ENCODE data around the gene SPTBN5. TPM values are rescaled to one million over a fixed set of nuclear protein-coding genes. Genes with fewer than 3 reads are reported as not detected.

Gene SPTBN5
- total RNA-seq, 1 donor from 2014 or later: 3.2 TPM

DNA sequence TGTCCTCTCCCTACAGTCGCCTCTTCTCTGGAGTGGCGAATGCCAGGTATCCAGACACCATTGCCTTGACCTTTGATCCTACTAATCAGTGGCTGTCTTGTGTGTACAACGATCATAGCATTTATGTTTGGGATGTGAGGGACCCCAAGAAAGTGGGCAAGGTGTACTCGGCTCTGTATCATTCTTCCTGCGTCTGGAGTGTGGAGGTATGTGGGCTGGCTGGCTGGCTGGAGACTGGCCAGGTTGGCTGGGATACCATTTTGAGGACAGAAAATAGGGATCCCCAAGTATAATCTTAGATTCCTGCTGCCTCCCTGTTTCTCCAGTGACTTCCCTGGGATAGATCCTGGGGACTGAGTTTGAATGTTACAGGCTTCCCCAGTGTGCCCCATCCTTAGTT, 79.3 kb downstream of the SPTBN5 start:
- TF ChIP-seq, protein P1, sequence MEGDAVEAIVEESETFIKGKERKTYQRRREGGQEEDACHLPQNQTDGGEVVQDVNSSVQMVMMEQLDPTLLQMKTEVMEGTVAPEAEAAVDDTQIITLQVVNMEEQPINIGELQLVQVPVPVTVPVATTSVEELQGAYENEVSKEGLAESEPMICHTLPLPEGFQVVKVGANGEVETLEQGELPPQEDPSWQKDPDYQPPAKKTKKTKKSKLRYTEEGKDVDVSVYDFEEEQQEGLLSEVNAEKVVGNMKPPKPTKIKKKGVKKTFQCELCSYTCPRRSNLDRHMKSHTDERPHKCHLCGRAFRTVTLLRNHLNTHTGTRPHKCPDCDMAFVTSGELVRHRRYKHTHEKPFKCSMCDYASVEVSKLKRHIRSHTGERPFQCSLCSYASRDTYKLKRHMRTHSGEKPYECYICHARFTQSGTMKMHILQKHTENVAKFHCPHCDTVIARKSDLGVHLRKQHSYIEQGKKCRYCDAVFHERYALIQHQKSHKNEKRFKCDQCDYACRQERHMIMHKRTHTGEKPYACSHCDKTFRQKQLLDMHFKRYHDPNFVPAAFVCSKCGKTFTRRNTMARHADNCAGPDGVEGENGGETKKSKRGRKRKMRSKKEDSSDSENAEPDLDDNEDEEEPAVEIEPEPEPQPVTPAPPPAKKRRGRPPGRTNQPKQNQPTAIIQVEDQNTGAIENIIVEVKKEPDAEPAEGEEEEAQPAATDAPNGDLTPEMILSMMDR (IDR thresholded peaks at IDR 0.05): no peak

DNA sequence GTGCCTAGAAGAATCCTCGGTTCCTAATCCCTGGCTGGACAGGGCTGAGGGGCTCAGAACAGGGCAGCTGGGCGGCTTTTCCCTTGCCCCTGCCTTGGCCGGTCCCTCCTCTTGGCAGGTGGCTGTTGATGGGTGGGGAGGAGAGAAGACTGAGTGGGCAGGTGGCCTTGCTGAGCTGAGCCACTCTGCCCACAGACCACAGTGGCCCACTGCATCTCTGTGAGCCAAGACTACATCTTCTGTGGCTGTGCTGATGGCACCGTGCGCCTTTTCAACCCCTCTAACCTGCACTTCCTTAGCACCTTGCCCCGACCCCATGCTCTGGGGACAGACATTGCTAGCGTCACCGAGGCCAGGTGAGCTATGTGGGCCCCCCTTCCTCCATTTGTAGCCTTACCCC, 80.4 kb downstream of the SPTBN5 start:
- Mint-ChIP-seq H3K4me3 (ENCODE audit: unreplicated experiment) (no peak overlapping the region), H3K27ac (ENCODE audit: unreplicated experiment) (no peak overlapping the region), H3K27me3 (ENCODE audit: unreplicated experiment) (no peaks in the 10 kb centered on the region), H3K36me3 (ENCODE audit: unreplicated experiment) (peaks cover 31% of the 10 kb centered on the region), H3K4me1 (ENCODE audit: unreplicated experiment) (peaks cover 1% of the 10 kb centered on the region), H3K9me3 (ENCODE audit: unreplicated experiment) (no peaks in the 10 kb centered on the region)
- no peak for DNase-seq (ENCODE audit: extremely low spot score, unreplicated experiment)
- TF ChIP-seq, protein P1 (IDR thresholded peaks at IDR 0.05): no peak

More for the DNA sequence above, 79.3 kb downstream of the SPTBN5 start:
- Mint-ChIP-seq H3K36me3 (ENCODE audit: unreplicated experiment) (peaks cover 40% of the 10 kb centered on the region), H3K9me3 (ENCODE audit: unreplicated experiment) (no peaks in the 10 kb centered on the region), H3K27ac (ENCODE audit: unreplicated experiment) (no peak overlapping the region), H3K4me1 (ENCODE audit: unreplicated experiment) (no peaks in the 10 kb centered on the region), H3K4me3 (ENCODE audit: unreplicated experiment) (no peak overlapping the region), H3K27me3 (ENCODE audit: unreplicated experiment) (no peaks in the 10 kb centered on the region)
- no peak for DNase-seq (ENCODE audit: extremely low spot score, unreplicated experiment)

DNA sequence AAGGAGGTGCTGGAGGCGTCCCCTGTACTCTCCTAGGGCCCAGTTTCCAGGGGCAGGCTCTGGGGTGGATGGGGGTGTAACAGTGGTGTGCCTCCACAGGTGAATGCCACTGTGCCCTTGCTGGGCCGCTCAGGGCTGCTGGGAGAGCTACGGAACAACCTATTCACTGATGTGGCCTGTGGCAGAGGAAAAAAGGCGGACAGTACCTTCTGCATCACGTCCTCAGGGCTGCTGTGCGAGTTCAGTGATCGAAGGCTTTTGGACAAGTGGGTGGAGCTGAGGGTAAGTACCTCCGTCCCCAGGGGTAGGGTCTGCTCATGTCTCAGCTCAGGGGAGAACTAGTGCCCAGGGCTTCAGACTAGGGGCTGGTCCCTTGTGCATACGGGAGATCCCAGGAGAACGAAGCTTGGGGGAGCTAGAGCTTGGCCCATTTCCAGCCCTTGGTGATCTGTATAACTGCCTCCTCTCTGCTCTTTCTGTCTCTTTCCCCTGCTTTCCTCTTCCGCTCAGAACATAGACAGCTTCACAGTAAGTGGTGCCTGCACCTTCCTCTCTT, 81.0 kb downstream of the SPTBN5 start:
- H3K4me1 Mint-ChIP-seq (ENCODE audit: unreplicated experiment): peaks cover 1% of the 10 kb centered on the region
- no peak overlapping the region for H3K27ac Mint-ChIP-seq (ENCODE audit: unreplicated experiment)
- H3K9me3 Mint-ChIP-seq (ENCODE audit: unreplicated experiment): no peaks in the 10 kb centered on the region
- DNase-seq (ENCODE audit: extremely low spot score, unreplicated experiment): no peak
- no peak overlapping the region for H3K4me3 Mint-ChIP-seq (ENCODE audit: unreplicated experiment)
- TF ChIP-seq, protein P1 (IDR thresholded peaks at IDR 0.05): no peak
- peaks cover 26% of the 10 kb centered on the region for H3K36me3 Mint-ChIP-seq (ENCODE audit: unreplicated experiment)
- no peaks in the 10 kb centered on the region for H3K27me3 Mint-ChIP-seq (ENCODE audit: unreplicated experiment)

DNA sequence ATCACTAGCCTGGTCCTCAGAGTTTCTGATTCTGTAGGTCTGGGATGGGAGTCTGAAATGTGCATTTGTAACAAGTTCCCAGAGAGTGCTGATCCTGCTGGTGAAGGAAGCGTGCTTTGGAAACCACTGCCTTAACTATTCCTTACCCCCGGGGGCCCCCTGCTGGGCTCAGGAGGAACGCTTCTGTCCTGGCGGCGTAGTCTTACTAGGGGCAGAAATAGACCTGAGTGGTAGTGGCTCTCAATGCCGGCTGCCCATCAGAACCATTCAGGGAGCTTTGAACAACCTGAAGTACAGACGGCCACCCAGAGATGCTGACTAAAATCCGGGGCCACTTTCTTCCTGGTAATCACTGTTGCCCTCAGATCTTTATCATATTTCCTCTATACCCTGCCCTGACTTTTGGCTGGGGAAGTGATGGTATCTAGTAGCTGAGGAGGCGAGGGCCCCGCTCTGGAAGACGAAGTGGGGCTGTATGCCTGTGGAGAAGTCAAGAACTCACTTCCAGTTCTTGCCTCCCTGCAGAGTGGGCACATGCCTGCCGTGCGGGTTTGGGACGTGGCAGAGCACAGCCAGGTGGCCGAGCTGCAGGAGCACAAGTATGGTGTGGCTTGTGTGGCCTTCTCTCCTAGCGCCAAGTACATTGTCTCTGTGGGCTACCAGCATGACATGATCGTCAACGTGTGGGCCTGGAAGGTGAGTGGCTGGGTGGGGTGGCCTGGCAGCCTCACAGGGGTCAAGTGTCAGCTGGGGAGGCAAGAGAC, 82.2 kb downstream of the SPTBN5 start:
- H3K27ac Mint-ChIP-seq (ENCODE audit: unreplicated experiment): no peak overlapping the region
- DNase-seq (ENCODE audit: extremely low spot score, unreplicated experiment): peak; percentile 92

More for the DNA sequence above, 82.2 kb downstream of the SPTBN5 start:
- Mint-ChIP-seq H3K4me3 (ENCODE audit: unreplicated experiment) (no peak overlapping the region), H3K4me1 (ENCODE audit: unreplicated experiment) (peaks cover 5% of the 10 kb centered on the region), H3K36me3 (ENCODE audit: unreplicated experiment) (peaks cover 15% of the 10 kb centered on the region), H3K9me3 (ENCODE audit: unreplicated experiment) (no peaks in the 10 kb centered on the region), H3K27me3 (ENCODE audit: unreplicated experiment) (no peaks in the 10 kb centered on the region)
- TF ChIP-seq, protein P1 (IDR thresholded peaks at IDR 0.05): peak; percentile 88
